22Rv1 (cell line): ENCODE data around the gene TSC22D4.

Experiments
- ZFX ChIP-seq: fragments of 450-650 bp; IDR thresholded peaks from 2 replicates; pipeline ENCODE4 v1.6.1; 2017; ENCODE audit warnings: antibody characterized with exemption, borderline replicate concordance
- TF ChIP-seq, protein P1 (sequence below): fragments of 450-650 bp; IDR thresholded peaks from 2 replicates; pipeline ENCODE4 v1.5.1; 2017; ENCODE audit warnings: mild to moderate bottlenecking

DNA sequence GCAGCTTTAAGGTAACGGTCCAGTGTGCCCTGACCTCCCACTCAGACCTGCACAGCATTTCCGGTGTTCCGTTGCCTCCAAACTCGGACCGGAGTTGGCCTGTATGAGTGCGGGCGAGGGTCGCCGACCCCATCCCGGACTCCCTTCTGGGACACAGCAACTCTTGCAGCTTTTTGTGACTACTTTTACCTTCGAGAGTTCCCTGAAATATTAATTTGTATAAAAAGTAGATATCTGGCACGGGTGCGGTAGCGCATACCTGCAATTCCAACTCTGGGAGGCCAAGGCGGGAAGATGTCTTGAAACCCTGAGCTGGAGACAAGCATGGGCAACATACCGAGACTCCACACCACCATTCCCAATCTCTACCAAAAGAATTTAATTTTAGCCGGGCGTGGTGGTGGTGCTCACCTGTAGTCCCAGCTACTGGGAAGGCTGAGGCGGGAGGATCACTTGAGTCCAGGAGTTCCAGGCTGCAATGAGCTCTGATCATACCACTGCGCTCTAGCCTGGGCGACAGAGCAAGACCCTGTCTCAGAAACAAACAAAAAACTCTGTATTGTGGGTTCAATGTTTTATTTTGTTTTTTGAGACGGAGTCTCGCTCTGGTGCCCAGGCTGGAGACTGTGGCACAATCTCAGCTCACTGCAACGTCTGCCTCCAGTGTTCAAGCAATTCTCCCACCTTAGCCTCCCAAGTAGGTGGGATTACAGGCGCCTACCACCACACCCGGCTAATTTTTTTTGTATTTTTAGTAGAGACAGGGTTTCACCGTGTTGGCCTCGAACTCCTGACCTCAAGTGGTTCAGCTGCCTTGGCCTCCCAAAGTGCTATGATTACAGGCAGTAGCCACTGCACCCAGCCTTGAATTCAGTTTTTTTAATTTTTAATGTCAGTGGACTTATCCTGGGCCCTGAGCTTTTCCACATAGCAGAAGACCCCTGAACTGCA, 41.6 kb downstream of the TSC22D4 start:
- TF ChIP-seq, protein P1, sequence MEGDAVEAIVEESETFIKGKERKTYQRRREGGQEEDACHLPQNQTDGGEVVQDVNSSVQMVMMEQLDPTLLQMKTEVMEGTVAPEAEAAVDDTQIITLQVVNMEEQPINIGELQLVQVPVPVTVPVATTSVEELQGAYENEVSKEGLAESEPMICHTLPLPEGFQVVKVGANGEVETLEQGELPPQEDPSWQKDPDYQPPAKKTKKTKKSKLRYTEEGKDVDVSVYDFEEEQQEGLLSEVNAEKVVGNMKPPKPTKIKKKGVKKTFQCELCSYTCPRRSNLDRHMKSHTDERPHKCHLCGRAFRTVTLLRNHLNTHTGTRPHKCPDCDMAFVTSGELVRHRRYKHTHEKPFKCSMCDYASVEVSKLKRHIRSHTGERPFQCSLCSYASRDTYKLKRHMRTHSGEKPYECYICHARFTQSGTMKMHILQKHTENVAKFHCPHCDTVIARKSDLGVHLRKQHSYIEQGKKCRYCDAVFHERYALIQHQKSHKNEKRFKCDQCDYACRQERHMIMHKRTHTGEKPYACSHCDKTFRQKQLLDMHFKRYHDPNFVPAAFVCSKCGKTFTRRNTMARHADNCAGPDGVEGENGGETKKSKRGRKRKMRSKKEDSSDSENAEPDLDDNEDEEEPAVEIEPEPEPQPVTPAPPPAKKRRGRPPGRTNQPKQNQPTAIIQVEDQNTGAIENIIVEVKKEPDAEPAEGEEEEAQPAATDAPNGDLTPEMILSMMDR: no peak
- TF ChIP-seq ZFX: no peak
